HEK293T (cell line): Measurements from ENCODE around the gene STAG1.

Experiments
- ARNT ChIP-seq: fragments of 450-650 bp; IDR thresholded peaks from 2 replicates; pipeline ENCODE4 v1.6.1; 2017; ENCODE audit warnings: mild to moderate bottlenecking
- BHLHE40 ChIP-seq: fragments of 450-650 bp; IDR thresholded peaks from 2 replicates; pipeline ENCODE4 v1.6.1; 2016; ENCODE audit warnings: mild to moderate bottlenecking, moderate library complexity, borderline replicate concordance
- CTBP1 ChIP-seq: fragments of 450-650 bp; IDR thresholded peaks from 2 replicates; pipeline ENCODE4 v1.6.1; 2016; ENCODE audit warnings: borderline replicate concordance
- ELF4 ChIP-seq: fragments of 450-650 bp; IDR thresholded peaks from 2 replicates; pipeline ENCODE4 v1.6.1; 2017; ENCODE audit warnings: antibody characterized with exemption
- FOXK2 ChIP-seq: fragments of 450-650 bp; IDR thresholded peaks from 2 replicates; pipeline ENCODE4 v1.6.1; 2016; ENCODE audit warnings: mild to moderate bottlenecking
- HDGF ChIP-seq: fragments of 450-650 bp; IDR thresholded peaks from 2 replicates; pipeline ENCODE4 v1.6.1; 2017; ENCODE audit warnings: antibody characterized with exemption, borderline replicate concordance
- L3MBTL2 ChIP-seq: fragments of 450-650 bp; conservative IDR thresholded peaks from 2 replicates; pipeline ENCODE4 v1.6.1; 2016; ENCODE audit warnings: mild to moderate bottlenecking
- LEF1 ChIP-seq: fragments of 450-650 bp; IDR thresholded peaks from 2 replicates; pipeline ENCODE4 v1.6.1; 2017; ENCODE audit warnings: mild to moderate bottlenecking, borderline replicate concordance
- NFRKB ChIP-seq: fragments of 450-650 bp; IDR thresholded peaks from 2 replicates; pipeline ENCODE4 v1.6.1; 2016; ENCODE audit warnings: mild to moderate bottlenecking, moderate library complexity
- PKNOX1 ChIP-seq: fragments of 450-650 bp; IDR thresholded peaks from 2 replicates; pipeline ENCODE4 v1.6.1; 2016
- SP1 ChIP-seq: fragments of 450-650 bp; IDR thresholded peaks from 2 replicates; pipeline ENCODE4 v1.6.1; 2017
- SUZ12 ChIP-seq: fragments of 450-650 bp; IDR thresholded peaks from 2 replicates; pipeline ENCODE4 v1.6.1; 2016; ENCODE audit warnings: mild to moderate bottlenecking
- TARDBP ChIP-seq: fragments of 450-650 bp; IDR thresholded peaks from 2 replicates; pipeline ENCODE4 v1.6.1; 2016
- ZNF384 ChIP-seq: fragments of 450-650 bp; IDR thresholded peaks from 2 replicates; pipeline ENCODE4 v1.6.1; 2016

- no peak for TF ChIP-seq BHLHE40
- TF ChIP-seq NFRKB = no peak
- TF ChIP-seq FOXK2 = no peak
- no peak for TF ChIP-seq SP1
- TF ChIP-seq TARDBP = no peak
- TF ChIP-seq SUZ12 = no peak
- no peak for TF ChIP-seq LEF1
- no peak for TF ChIP-seq ELF4
- TF ChIP-seq ARNT = no peak
- no peak for TF ChIP-seq PKNOX1
- no peak for TF ChIP-seq HDGF
- no peak for TF ChIP-seq CTBP1
- TF ChIP-seq L3MBTL2 = no peak
- no peak for TF ChIP-seq ZNF384
Measured at GRCh38 chr3:136366289-136366688, 385.9 kb downstream of the STAG1 start.
